Measurements from ENCODE around the gene RBM42. TPM values are rescaled to one million over a fixed set of nuclear protein-coding genes. Genes with fewer than 3 reads are reported as not detected.
"Not testable (repeated sequence)": the region's sequence is repeated elsewhere in the genome, so short reads cannot be mapped to it uniquely, and the experiment has no call there.

RBM42 gene
- total RNA-seq, 3 donors from 2014 or later: 44.6 to 51.4 (median 44.6) TPM

DNA sequence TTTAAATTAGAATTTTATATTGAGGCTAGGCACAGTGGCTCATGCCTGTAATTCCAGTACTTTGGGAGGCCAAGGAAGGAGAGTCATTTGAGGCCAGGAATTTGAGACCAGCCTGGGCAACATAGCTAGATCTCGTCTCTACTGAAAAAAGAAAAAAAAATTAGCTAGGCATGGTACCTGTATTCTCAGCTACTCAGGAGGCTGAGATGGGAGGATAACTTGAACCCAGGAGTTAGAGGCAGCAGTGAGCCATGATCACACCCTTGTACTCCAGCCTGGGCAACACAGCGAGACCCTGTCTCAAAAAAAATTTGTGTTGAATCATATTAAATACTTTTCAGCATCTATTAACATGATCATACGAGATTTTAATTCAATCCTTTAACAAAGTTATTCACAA is 38.0 kb upstream of the RBM42 start:
- peaks cover 0 to 8% of the 10 kb centered on the region in 2 donors for H3K27me3 ChIP-seq
- H3K27ac ChIP-seq: no peak overlapping the region
- no peaks in the 10 kb centered on the region for H3K36me3 ChIP-seq
- no peak overlapping the region for H3K4me3 ChIP-seq
- intact Hi-C loops (cut with DNase I; ENCODE audit: low total_unique reads): no loop called here
- TF ChIP-seq, protein P1, sequence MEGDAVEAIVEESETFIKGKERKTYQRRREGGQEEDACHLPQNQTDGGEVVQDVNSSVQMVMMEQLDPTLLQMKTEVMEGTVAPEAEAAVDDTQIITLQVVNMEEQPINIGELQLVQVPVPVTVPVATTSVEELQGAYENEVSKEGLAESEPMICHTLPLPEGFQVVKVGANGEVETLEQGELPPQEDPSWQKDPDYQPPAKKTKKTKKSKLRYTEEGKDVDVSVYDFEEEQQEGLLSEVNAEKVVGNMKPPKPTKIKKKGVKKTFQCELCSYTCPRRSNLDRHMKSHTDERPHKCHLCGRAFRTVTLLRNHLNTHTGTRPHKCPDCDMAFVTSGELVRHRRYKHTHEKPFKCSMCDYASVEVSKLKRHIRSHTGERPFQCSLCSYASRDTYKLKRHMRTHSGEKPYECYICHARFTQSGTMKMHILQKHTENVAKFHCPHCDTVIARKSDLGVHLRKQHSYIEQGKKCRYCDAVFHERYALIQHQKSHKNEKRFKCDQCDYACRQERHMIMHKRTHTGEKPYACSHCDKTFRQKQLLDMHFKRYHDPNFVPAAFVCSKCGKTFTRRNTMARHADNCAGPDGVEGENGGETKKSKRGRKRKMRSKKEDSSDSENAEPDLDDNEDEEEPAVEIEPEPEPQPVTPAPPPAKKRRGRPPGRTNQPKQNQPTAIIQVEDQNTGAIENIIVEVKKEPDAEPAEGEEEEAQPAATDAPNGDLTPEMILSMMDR (IDR thresholded peaks at IDR 0.05): no peak
- TF ChIP-seq POLR2AphosphoS5 (IDR thresholded peaks at IDR 0.05) (no peak), POLR2A (IDR thresholded peaks at IDR 0.05) (no peak)
- no peaks in the 10 kb centered on the region for H3K9me3 ChIP-seq
- no peaks in the 10 kb centered on the region for H3K4me1 ChIP-seq
- DNase-seq (ENCODE audit: low spot score in 2 of 2): no peak

- no peaks in the 10 kb centered on the region for H3K36me3 ChIP-seq
- TF ChIP-seq, protein P1 (IDR thresholded peaks at IDR 0.05): peak in 2 of 3 donors; percentile 33 to 34
- no peak for TF ChIP-seq POLR2AphosphoS5 (IDR thresholded peaks at IDR 0.05)
- no peak for DNase-seq (ENCODE audit: low spot score in 2 of 2)
- no peak overlapping the region for H3K4me3 ChIP-seq
- intact Hi-C loops (cut with DNase I; ENCODE audit: low total_unique reads): no loop called here
- peaks cover 0 to 4% of the 10 kb centered on the region in 2 donors for H3K27me3 ChIP-seq
- no peaks in the 10 kb centered on the region for H3K4me1 ChIP-seq
- H3K9me3 ChIP-seq: no peaks in the 10 kb centered on the region
- no peak overlapping the region for H3K27ac ChIP-seq
Measured at GRCh38 chr19:35592226-35592625, 36.6 kb upstream of the RBM42 start.

DNA sequence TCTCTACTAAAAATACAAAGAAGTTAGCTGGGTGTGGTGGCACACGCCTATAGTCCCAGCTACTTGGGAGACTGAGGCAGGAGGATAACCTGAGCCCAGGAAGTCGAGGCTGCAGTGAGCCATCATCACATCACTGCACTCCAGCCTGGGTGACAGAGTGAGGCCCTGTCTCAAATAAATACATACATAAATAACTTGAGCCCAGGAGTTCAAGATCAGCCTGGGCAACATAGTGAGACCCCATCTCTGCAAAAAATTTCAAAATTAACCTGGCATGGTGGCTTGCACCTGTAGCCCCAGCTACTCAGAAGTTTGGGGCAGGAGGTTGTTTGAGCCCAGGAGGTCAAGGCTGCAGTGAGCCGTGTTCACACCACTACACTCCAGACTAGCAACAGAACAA is 33.8 kb upstream of the RBM42 start:
- H3K36me3 ChIP-seq; H3K27me3 ChIP-seq; intact Hi-C loops (cut with DNase I; ENCODE audit: low total_unique reads); H3K4me1 ChIP-seq; H3K4me3 ChIP-seq; H3K9me3 ChIP-seq; DNase-seq (ENCODE audit: low spot score in 2 of 2); H3K27ac ChIP-seq: not testable (repeated sequence)

DNA sequence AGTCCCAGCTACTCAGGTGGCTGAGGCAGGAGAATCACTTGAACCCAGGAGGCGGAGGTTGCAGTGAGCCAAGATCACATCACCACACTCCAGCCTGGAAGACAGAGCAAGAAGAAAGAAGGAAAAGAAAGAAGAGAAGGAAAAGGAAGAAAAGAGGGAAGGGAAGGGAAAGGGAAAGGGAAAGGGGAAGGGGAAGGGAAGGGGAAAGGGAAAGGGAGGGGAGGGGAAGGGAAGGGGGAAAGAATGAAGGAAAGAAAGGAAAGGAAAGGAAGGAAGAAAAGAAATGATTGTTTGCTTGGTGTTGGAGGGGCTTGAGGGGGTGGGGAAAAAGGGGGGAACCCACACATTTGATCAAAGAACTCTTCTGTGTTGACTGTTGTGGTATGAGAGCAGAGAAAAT is 32.9 kb upstream of the RBM42 start:
- Histone ChIP-seq H3K9me3 (no peaks in the 10 kb centered on the region), H3K27me3 (peaks cover 0 to 4% of the 10 kb centered on the region in 2 donors), H3K4me3 (no peak overlapping the region), H3K36me3 (no peaks in the 10 kb centered on the region), H3K27ac (no peak overlapping the region), H3K4me1 (no peaks in the 10 kb centered on the region)
- DNase-seq (ENCODE audit: low spot score in 2 of 2): no peak
- intact Hi-C loops (cut with DNase I; ENCODE audit: low total_unique reads): no loop called here
- TF ChIP-seq, protein P1 (IDR thresholded peaks at IDR 0.05): no peak
- TF ChIP-seq POLR2A (IDR thresholded peaks at IDR 0.05) (no peak), POLR2AphosphoS5 (IDR thresholded peaks at IDR 0.05) (no peak)

- Histone ChIP-seq H3K9me3 (no peaks in the 10 kb centered on the region), H3K4me3 (no peak overlapping the region), H3K27me3 (peaks cover 0 to 4% of the 10 kb centered on the region in 2 donors), H3K27ac (no peak overlapping the region), H3K4me1 (no peaks in the 10 kb centered on the region), H3K36me3 (no peaks in the 10 kb centered on the region)
- intact Hi-C loops (cut with DNase I; ENCODE audit: low total_unique reads): no loop called here
- no peak for DNase-seq (ENCODE audit: low spot score in 2 of 2)
- TF ChIP-seq POLR2A (IDR thresholded peaks at IDR 0.05): no peak
- TF ChIP-seq POLR2AphosphoS5 (IDR thresholded peaks at IDR 0.05): no peak
- TF ChIP-seq, protein P1 (IDR thresholded peaks at IDR 0.05): no peak
Measured at GRCh38 chr19:35596366-35596999, 32.4 kb upstream of the RBM42 start.

- no peak overlapping the region for H3K4me3 ChIP-seq
- TF ChIP-seq POLR2AphosphoS5 (IDR thresholded peaks at IDR 0.05) (no peak), POLR2A (IDR thresholded peaks at IDR 0.05) (no peak)
- TF ChIP-seq, protein P1 (IDR thresholded peaks at IDR 0.05): no peak
- intact Hi-C loops (cut with DNase I; ENCODE audit: low total_unique reads): no loop called here
Measured at GRCh38 chr19:35601971-35602370, 26.9 kb upstream of the RBM42 start.

DNA sequence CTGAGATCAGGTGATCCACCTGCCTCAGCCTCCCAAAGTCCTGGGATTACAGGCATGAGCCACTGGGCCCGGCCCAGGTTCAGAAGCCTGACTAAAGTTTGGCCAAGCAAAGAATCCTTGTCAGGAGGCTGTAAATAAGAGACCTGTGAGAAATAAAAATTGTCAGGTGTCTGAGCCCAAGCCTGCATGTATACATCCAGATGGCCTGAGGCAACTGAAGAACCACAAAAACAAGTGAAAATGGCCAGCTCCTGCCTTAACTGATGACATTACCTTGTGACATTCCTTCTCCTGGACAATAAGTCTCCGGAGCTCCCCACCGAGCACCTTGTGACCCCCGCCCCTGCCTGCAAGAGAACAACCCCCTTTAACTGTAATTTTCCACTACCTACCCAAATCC is 24.4 kb upstream of the RBM42 start:
- DNase-seq (ENCODE audit: low spot score in 2 of 2); H3K4me3 ChIP-seq; H3K27me3 ChIP-seq; H3K36me3 ChIP-seq; H3K4me1 ChIP-seq; intact Hi-C loops (cut with DNase I; ENCODE audit: low total_unique reads); H3K9me3 ChIP-seq: not testable (repeated sequence)
- peak overlapping the region; percentile 25 to 65 for H3K27ac ChIP-seq

More at GRCh38 chr19:35601971-35602370, 26.9 kb upstream of the RBM42 start:
- H3K36me3 ChIP-seq: no peaks in the 10 kb centered on the region
- no peak overlapping the region for H3K27ac ChIP-seq
- H3K27me3 ChIP-seq: no peaks in the 10 kb centered on the region
- H3K9me3 ChIP-seq: no peaks in the 10 kb centered on the region
- no peaks in the 10 kb centered on the region for H3K4me1 ChIP-seq
- no peak for DNase-seq (ENCODE audit: low spot score in 2 of 2)

GRCh38 chr19:35607170-35607569 is 21.7 kb upstream of the RBM42 start:
- H3K27ac ChIP-seq; H3K4me1 ChIP-seq; H3K36me3 ChIP-seq; intact Hi-C loops (cut with DNase I; ENCODE audit: low total_unique reads); DNase-seq (ENCODE audit: low spot score in 2 of 2); H3K9me3 ChIP-seq; H3K27me3 ChIP-seq; H3K4me3 ChIP-seq: not testable (repeated sequence)
